Lung microvascular endothelial cell (primary cell): ENCODE measurements around the gene HTR4. TPM values are rescaled to one million over a fixed set of nuclear protein-coding genes. Genes with fewer than 3 reads are reported as not detected.
A peak's percentile ranks its signal among the peaks of the same experiment; 100 is the strongest.
"Not testable (repeated sequence)": the region's sequence is repeated elsewhere in the genome, so short reads cannot be mapped to it uniquely, and the experiment has no call there.

ENCODE experiments used
- DNase-seq, 2 donors: peaks; one replicate each; pipeline versions ENCODE4 v3.0.0 to v3.0.0-alpha.2; 2010; ENCODE audit warnings: low read depth in 2 of 2
- total RNA-seq: library from RNA; depleted of rRNA; stranded (reverse); fragments of >200 nt; gene quantifications from 2 replicates; pipeline ENCODE4 v1.2.1, GENCODE V29; 2014

Gene HTR4, protein sequence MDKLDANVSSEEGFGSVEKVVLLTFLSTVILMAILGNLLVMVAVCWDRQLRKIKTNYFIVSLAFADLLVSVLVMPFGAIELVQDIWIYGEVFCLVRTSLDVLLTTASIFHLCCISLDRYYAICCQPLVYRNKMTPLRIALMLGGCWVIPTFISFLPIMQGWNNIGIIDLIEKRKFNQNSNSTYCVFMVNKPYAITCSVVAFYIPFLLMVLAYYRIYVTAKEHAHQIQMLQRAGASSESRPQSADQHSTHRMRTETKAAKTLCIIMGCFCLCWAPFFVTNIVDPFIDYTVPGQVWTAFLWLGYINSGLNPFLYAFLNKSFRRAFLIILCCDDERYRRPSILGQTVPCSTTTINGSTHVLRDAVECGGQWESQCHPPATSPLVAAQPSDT
- not detected in 2 replicates for total RNA-seq

DNA sequence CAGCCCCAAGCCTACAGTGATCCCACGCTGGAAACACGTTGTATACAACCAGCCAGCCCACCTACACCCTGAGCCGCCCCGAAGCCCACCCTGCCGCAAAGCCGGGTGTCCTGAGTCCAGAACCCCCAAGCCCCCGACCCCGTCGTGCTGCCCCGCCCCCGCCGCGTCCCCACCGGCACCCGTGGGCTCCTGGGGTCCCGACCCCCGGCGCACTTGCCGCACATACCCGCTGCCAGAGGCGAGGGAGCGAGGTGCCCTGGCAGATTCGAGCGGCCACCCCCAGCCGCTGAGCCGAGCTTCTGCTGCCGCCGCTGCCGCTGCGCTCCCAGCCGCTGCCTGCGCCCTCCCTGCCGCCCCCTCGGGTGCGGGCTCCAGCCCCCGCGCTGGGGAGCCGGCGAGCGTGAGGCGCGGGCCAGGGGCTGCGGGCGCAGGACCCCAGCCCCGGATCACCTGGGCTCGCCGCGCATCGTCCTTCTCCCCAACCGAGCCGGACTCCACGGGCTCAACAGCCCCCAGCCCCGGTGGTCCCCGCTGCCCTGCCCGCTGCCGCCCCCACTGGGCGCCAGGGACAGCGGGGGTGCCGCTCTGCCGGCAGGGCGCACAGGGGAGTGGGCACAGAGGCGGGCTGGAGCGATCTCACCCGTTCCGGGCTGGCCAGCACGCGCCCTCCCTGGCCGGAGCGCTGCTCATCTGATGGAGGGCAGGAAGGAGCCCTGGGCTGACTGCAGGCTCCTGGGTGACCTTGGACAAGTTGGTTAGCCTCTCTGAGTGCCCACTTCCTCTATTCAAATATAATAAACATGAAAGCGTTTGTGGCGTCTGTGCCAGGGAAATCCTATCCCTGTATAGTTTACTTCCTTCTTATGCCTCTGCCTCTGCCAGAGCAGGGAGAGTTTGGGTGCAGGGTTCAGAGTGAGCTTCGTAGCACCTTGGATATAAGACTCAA lies at the start of gene HTR4:
HTR4 (minus strand) TSS at position 692 of the 946 bp plus-strand sequence. CDS start 17,513 bp downstream, outside the sequence.
- no peak for DNase-seq

DNA sequence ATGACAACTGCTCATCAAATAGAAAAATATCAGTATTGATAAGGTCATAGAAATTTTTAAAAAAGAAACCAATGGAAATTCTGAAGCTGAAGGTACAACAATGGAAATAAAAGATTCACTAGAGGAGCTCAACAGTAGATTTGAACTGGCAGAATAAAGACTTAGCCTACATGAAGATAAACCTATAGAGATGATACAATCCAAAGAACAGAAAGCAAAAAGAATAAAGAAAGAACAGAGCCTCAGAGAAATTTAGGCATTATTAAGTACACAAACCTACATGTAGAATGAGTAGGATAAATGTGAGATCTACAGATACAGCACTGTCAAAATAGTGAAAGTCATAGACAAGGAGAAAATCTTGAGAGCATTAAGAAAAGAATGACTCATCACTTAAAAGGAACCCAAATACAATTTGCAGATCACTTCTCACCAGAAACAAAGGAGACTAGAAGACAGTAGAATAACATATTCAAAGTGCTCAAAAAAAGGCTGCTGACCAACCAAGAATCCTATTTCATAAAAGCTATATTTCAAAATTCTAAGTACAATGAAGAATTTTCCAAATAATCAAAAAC lies 47.8 kb upstream of the HTR4 start:
- no peak for DNase-seq

DNA sequence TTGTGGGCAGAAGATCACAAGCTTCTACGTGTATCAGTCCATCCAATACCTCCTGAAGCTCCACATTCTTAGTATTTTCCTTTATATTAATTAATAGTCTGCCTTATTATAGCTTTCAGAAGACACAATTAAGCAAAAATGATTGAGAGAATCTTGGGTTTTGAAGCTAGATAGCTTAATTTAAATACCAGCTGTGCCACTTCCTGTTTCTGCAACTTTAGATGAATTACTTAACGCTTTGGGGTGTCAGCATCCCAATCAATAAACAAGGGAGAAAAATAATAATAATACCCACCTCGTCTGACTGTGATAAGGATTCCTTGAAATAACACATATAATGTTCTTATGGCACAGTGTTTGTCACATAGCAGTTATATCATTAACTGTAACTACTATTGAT lies 44.7 kb upstream of the HTR4 start:
- no peak for DNase-seq

DNA sequence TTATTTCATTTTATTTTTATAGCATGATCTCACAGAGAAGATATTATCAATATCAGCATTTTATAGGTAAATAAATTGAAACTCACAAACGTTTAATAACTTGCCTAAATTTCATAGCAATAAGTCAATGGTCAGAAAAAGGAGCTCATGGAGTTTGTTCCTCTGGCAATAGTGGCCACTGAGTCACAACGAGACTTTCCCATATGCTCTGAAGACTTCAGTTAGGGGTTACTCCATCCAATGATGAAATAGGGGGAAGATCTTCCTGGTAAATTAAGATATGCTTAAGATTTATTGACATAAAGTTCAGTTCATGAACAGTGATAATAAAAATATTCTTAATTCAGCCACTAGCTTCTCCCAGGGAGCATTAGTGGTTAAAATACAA lies 43.5 kb upstream of the HTR4 start:
- no peak for DNase-seq

DNA sequence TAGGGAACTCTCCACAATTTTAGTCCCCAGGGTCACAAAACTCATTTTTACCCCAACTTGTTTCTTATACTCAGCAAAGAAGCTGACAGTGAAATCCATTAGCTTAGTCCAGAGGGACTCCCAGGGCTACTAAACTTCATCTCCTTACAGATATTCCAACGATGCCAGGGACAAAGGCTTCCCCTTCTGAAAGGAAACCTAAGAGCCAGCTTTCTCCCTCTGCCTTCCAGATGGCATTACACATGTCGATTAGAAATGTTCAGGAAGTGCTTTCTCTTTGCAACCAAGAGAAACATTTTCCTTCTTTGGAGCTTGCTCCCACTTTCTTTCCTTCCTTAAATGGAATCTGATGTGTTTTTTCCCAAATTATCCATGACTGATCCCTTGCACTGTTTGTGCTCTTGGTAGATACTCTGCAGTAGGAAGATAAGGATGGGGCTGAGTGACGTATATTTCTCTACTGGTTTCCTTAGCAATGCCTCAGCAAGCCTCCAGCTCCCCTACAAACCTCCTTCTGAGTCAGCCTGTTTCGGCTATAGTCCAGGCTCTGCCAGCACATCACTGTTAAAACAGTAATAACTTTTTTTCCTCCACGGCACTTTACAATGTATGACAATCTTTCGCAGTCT lies 43.0 kb upstream of the HTR4 start:
- DNase-seq, result peak in 1 of 2 donors; percentile 18

DNA sequence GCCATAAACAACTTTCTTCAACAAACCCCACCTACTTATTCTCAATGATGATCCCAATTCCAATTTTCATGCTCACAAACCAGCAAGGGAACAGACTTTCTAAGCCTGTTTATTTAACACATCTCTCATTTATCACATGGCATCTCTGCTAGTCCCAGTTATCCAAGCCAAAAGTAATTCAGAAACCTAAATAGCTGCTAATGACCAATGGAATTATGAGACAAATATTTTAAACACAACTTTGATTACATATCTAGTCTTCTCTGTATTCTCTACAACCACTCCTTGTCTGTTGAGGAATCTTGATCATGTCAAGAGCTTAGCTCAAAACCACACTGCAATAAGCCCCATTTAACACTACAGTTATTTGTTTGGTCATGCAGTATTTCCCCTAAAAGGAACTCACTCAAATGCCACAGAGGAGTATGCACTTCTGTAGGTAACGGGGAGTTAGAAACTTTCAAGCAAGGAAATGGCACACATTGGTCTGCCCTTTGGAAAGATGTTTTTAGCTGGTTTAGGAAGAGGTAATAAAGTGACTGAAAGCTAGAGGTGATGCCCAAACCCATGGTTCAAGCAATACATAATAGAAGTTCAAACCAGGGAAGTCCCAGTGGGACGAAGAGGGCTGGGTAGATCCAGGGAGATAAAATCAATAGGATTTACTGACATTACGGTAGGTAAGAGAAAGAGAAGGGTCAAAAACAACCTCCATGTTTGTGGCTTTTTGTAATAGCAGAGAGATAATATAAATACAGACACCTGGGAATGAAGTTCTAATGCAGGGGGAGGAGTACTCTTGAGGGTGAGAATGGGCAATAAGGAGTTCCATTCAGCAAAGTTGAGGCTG lies 42.1 kb upstream of the HTR4 start:
- DNase-seq, result no peak

DNA sequence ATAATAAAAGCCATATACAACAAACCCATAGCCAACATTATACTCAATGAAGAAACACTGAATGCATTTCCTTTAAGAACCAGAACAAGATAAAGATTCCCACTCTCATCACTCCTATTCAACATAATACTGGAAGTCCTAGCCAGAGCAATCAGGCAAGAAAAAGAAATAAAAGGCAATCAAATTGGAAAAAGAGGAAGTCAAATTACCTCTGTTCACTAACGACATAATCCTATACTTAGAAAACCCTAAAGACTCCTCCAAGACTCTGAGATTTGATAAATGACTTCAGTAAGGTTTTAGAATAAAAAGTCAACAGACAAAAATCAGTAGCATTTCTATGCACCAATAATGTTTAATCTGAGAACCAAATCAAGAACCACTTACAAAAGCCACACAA lies 36.6 kb upstream of the HTR4 start:
- no peak for DNase-seq

DNA sequence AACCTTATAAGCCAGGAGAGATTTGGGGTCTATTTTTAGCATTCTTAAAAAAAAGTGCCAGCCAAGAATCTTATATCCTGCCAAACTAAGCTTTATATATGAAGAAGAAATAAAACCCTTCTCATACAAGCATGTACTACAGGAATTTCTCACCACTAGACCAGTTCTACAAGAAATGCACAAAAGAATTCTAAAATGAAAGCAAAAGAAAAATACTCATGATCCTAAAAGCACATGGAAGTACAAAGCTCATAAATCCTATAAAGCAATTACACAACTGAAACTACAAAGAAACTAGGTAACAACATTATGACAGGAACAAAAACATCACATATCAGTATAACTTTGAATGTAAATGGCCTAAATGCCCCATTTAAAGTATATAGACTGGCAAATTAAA lies 34.5 kb upstream of the HTR4 start:
- no peak for DNase-seq

DNA sequence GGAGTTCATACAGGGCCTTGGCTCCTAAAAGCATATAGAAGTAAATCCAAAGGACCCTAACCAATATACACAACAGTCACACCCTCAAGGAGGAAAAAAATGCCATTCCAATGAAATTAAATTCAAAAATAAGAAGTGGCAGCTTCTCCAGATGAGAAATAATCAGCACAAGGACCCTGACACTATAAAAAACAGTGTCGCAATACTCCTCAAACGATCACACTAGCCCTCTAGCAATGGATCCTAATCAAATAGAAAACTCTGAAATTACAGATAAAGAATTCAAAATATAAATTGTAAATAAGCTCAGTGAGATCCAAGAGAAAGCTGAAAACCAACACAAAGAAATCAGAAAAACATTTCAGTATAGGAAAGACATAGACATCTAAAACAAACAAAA lies 33.5 kb upstream of the HTR4 start:
- DNase-seq, result no peak

DNA sequence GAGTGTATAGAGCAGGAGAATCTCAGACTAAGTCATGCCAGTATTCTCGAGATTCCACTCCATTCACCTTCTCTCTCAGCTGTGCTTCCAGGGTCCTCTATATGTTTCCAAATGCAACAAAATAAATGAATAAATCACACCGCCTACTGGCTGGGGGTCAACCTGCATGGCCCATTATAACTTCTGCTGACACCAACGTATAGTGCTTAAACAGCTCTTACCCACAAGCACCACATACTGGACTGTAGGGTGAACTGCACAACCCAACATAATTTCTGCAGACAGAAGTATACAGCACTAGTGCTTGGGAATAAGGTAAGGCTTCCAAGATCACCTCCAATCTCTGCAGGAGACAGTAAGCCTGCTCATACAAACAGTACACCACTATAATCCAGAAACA lies 33.1 kb upstream of the HTR4 start:
- peak; percentile 59 to 64 for DNase-seq

DNA sequence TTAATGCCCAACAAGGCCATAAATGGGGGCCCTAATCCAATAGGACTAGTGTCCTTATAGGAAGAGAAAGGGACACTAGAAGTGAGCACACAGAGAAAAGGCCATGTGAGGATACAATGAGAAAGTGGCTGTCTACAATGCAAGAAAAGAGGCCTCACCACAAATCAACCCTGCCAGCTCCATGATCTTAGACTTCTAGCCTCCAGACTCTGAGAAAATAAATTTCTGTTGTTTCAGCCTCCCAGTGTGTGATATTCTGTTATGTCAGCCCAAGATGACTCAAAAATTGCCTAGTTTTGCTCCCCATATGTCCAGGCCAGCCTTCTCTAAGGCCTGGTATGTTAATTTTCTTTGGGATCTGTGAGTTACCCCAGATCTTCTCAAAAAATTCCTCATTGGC lies 32.3 kb upstream of the HTR4 start:
- DNase-seq, result no peak

DNA sequence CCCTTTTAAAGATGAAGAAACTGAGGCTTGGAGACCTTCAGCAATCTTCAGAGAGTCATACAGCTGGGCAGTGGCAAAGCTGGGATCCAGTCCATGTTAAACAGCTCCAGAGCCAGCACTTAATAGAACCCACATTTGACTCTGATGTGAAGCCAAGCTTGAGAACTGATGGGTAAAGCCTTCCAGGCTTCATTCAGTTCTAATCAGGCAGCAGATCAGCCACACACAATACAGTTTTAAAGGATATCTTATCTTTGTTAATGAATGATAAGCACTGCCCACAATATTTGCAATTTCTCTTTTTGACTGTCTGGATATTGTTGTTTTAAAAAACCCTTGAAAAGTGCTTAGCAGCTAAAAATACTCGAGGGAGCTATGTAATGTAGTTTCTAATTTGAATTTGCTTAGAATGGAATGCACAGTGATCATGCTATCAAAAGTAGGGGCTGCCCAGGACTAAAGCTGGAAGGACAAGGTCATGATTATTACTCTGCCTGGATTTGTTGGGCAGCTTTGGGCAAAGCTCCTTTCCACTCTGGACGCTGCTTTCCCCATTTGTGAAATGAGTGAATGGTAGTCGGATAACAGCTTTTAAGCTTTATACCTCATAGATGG lies 31.3 kb upstream of the HTR4 start:
- no peak for DNase-seq

DNA sequence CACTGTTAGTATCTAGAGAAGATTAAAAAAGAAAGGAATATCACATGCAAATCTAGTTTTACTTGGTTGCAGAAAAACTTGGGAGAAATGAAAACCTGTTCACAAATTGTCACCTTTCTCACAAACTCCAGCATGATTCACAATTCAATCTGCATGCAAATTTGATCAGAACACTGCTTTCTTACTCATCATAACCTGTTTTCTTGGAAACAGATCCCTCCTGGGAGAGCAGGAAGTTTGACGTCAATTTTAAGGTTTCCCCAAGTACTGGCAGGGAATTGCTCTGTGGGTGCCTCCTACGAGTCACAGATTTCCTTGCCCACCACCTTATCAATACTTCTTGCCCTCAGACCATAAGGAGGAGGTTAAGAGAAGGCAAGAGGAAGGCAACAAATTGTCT lies 30.2 kb upstream of the HTR4 start:
- no peak for DNase-seq

DNA sequence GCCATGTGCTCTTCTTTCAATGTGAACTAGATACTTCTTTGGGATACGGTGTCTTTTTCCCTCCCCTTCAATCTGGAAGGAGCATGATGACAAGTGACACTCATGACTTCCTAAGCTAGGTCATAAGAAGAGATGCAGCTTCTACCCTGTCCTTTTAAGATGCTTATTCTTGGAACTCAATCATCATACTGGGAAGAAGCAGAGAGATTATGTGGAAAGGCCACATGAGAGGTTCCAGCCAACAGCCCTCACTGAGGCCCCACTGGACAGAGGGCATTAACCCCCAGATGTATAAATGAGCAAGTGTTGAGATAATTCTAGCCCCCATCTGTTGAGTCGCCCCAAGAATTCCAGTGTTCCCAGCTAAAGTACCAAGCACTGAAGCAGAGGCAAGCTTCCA lies 29.3 kb upstream of the HTR4 start:
- DNase-seq, result no peak

DNA sequence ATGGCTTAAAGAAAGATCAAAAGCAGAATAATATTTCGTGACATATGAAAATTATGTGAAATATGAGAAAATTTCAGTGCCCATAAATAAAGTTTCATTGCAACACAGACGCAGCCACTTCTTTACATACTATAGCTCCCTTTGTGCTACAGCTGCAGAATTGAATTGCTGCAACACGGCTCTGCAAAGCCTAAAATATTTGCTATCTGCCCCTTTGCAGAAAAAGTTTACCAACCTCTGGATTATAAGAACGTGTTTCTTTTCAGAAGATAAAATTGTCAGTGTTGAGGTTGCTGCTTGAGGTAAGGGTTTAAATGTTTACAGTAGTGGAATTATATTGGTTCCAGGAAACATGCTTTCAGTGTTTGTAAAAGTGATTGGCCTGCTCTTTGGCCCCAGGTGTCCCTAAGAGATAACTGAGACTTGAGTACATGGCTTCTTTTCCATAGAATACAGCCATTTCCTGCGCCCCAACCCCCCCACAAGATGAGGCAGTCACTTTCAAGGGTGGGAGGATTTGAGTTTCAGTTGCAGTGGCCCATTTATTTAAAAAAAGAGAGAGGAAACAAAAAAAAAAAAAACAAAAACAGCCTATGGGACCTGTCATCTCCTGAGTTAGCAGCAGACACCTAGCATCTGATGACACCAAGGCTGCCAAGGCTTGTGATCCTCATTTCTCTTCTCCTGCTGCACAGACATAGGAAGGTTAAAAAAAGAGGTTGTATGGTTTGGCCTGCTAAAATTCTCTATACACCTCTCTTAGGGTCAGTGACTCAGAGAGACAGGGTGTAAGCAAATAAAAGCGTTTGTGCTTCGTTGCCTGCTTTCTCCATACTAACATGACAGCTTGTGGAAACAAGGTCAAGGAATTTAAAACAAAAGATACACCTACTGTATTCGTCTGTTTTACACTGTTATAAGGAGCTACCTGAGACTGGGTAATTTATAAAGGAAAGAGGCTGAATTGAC lies 28.0 kb upstream of the HTR4 start:
- DNase-seq, result no peak

DNA sequence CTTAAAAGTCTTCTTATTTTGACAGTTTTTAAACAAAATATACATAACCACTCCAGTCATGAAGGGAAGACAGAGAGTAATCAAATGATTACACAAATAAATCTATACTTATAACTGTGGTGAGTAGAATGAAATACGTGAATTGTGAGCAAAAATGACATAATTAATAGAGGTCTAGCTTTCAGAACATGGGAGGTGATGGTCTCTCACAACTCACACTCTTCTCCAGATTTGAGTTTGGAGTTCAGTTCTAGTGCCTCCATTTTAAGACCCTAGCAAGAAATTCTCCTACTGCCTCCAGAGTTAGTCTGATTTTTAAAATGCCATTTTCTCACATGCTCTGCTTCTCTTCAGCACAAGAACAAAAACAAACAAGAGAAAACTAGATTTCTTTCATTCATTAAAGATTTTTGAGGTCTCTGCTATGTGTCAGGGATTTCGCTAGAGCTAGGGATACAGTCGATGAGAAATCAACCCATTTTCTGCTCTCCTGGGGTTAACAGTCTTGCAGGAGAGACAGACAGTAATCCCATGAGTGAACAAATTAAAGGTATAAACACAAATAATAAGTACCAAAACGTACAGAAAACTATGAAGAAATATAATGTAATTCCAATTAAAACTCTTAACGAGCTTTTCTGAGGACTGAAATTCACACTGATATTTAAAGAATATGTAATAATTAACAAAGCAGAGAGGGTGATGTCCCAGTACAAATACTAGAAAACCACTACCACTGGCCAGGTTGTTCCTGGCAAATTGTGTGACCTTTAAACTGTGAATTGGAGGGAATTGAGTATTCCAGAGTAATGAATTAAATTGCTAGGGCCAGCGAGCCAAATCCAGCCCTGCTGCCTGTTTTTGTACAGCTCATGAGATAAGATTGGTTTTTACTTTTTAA lies 27.1 kb upstream of the HTR4 start:
- no peak for DNase-seq

DNA sequence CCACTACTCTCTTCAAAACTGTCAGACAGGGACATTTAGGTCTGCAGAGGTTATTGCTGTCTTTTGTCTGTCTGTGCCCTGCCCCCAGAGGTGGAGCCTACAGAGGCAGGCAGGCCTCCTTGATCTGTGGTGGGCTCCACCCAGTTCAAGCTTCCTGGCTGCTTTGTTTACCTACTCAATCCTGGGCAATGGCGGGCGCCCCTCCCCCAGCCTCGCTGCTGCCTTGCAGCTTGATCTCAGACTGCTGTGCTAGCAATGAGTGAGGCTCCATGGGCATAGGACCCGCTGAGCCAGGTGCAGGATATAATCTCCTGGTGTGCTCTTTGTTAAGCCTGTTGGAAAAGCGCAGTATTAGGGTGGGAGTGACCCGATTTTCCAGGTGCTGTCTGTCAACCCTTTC lies 19.4 kb upstream of the HTR4 start:
- not testable (repeated sequence) for DNase-seq

DNA sequence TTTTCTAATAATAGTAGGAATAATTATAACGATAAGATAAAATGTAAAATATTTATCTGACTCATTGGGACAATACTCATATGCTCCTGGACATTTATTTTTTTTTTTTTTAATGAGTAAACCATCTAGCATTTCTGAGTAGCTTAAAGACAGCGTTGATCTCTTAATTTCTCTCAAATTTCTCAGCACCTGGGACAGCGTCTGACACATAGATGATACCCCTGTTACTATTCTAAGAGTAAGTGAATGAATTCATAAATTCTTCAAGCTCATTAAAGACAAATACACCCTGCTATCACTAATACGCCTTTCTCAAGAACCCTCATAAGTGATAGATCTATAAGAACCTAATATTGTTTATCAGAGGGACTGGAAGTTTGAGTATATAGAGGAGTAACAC lies 12.0 kb upstream of the HTR4 start:
- DNase-seq, result no peak
